HEK293 (cell line): ENCODE results near the gene PITPNC1.

Experiments used
- CTCF ChIA-PET: fragments of 350-600 bp; formaldehyde crosslinking; extraction: SDS; loops from one replicate; lab custom pipeline; 2021; ENCODE audit warnings: antibody characterized with exemption; lab: Yijun Ruan, JAX
- POLR2A ChIA-PET: fragments of 300-600 bp; formaldehyde crosslinking; extraction: SDS; loops from one replicate; lab custom pipeline; 2020; ENCODE audit warnings: antibody characterized with exemption, inconsistent platforms; lab: Yijun Ruan, JAX
- H3K27ac ChIP-seq: fragments of 200-500 bp; sonication (Bioruptor generic); 2 replicates; pipeline ENCODE4 v1.5.1; 2014; ENCODE audit warnings: low read depth, low read length, control low read depth, inconsistent platforms; ENCODE audit errors: extremely low read depth
- H3K36me3 ChIP-seq, 2 experiments: fragments of 200-500 bp in 1 of 2; sonication (Bioruptor generic) in 1 of 2; 1 replicate in 1 of 2; 2 replicates in 1 of 2; pipeline ENCODE4 v1.5.1; 2014 to 2017; ENCODE audit warnings: inconsistent platforms in 2 of 2, low read length in 2 of 2; ENCODE audit not compliant: control insufficient read depth in 2 of 2, insufficient read depth in 1 of 2
- H3K4me1 ChIP-seq: fragments of 200-500 bp; sonication (Bioruptor generic); 2 replicates; pipeline ENCODE4 v1.5.1; 2014; ENCODE audit warnings: mild to moderate bottlenecking, low read length, inconsistent platforms; ENCODE audit not compliant: control insufficient read depth, insufficient read depth
- H3K4me3 ChIP-seq: 2 replicates; pipeline ENCODE4 v1.5.1; 2011; ENCODE audit warnings: low read depth, mild to moderate bottlenecking, control low read depth, low read length, moderate library complexity
- H3K9me3 ChIP-seq: fragments of 200-500 bp; sonication (Bioruptor generic); 2 replicates; pipeline ENCODE4 v1.5.1; 2014; ENCODE audit warnings: low read depth, low read length, inconsistent platforms; ENCODE audit not compliant: control insufficient read depth, insufficient read depth
- EGR2 ChIP-seq: fragments of 450-650 bp; formaldehyde crosslinking; IDR thresholded peaks from 2 replicates; pipeline ENCODE4 v1.5.1; 2016; ENCODE audit warnings: low read depth, missing biosample characterization, missing genetic modification characterization
- ELK4 ChIP-seq: IDR thresholded peaks from 2 replicates; pipeline ENCODE4 v1.6.1; 2011; ENCODE audit warnings: mild to moderate bottlenecking, low read depth, low read length, borderline replicate concordance
- KLF1 ChIP-seq: fragments of 450-650 bp; formaldehyde crosslinking; IDR thresholded peaks from 2 replicates; pipeline ENCODE4 v1.5.1; 2016; ENCODE audit warnings: missing biosample characterization, missing genetic modification characterization
- KLF16 ChIP-seq: fragments of 450-650 bp; formaldehyde crosslinking; IDR thresholded peaks from 2 replicates; pipeline ENCODE4 v1.5.1; 2017; ENCODE audit warnings: missing biosample characterization, missing genetic modification characterization
- KLF8 ChIP-seq: fragments of 450-650 bp; formaldehyde crosslinking; IDR thresholded peaks from 2 replicates; pipeline ENCODE4 v1.5.1; 2016; ENCODE audit warnings: missing biosample characterization, missing genetic modification characterization
- OVOL3 ChIP-seq: fragments of 450-650 bp; formaldehyde crosslinking; IDR thresholded peaks from 2 replicates; pipeline ENCODE4 v1.5.1; 2016; ENCODE audit warnings: missing biosample characterization, missing genetic modification characterization
- SCRT1 ChIP-seq: fragments of 450-650 bp; formaldehyde crosslinking; IDR thresholded peaks from 2 replicates; pipeline ENCODE4 v1.5.1; 2016; ENCODE audit warnings: missing biosample characterization, missing genetic modification characterization, borderline replicate concordance
- SCRT2 ChIP-seq: fragments of 450-650 bp; formaldehyde crosslinking; IDR thresholded peaks from 2 replicates; pipeline ENCODE4 v1.5.1; 2016; ENCODE audit warnings: missing biosample characterization, missing genetic modification characterization
- SP2 ChIP-seq: fragments of 450-650 bp; formaldehyde crosslinking; IDR thresholded peaks from 2 replicates; pipeline ENCODE4 v1.5.1; 2016; ENCODE audit warnings: missing biosample characterization, missing genetic modification characterization
- SP3 ChIP-seq: fragments of 450-650 bp; formaldehyde crosslinking; IDR thresholded peaks from 2 replicates; pipeline ENCODE4 v1.5.1; 2016; ENCODE audit warnings: missing biosample characterization, missing genetic modification characterization
- YY1 ChIP-seq: fragments of 450-650 bp; formaldehyde crosslinking; IDR thresholded peaks from 2 replicates; pipeline ENCODE4 v1.5.1; 2018; ENCODE audit warnings: missing biosample characterization, missing genetic modification characterization
- ZBTB17 ChIP-seq: fragments of 450-650 bp; formaldehyde crosslinking; IDR thresholded peaks from 2 replicates; pipeline ENCODE4 v1.5.1; 2016; ENCODE audit warnings: missing biosample characterization, missing genetic modification characterization
- ZBTB20 ChIP-seq: fragments of 450-650 bp; formaldehyde crosslinking; IDR thresholded peaks from 2 replicates; pipeline ENCODE4 v1.5.1; 2016; ENCODE audit warnings: missing biosample characterization, missing genetic modification characterization
- ZBTB44 ChIP-seq: fragments of 450-650 bp; IDR thresholded peaks from 2 replicates; pipeline ENCODE4 v1.5.1; 2018; ENCODE audit warnings: missing biosample characterization, mild to moderate bottlenecking, missing genetic modification characterization
- ZFHX2 ChIP-seq: fragments of 450-650 bp; formaldehyde crosslinking; conservative IDR thresholded peaks from 2 replicates; pipeline ENCODE4 v1.5.1; 2016; ENCODE audit warnings: missing biosample characterization, missing genetic modification characterization
- ZFP3 ChIP-seq: fragments of 450-650 bp; formaldehyde crosslinking; IDR thresholded peaks from 2 replicates; pipeline ENCODE4 v1.5.1; 2016; ENCODE audit warnings: low read depth, missing biosample characterization, missing genetic modification characterization
- ZNF10 ChIP-seq: fragments of 450-650 bp; formaldehyde crosslinking; IDR thresholded peaks from 2 replicates; pipeline ENCODE4 v1.5.1; 2017; ENCODE audit warnings: missing biosample characterization, missing genetic modification characterization
- ZNF121 ChIP-seq: fragments of 450-650 bp; formaldehyde crosslinking; IDR thresholded peaks from 2 replicates; pipeline ENCODE4 v1.5.1; 2016; ENCODE audit warnings: missing biosample characterization, missing genetic modification characterization
- ZNF169 ChIP-seq: fragments of 450-650 bp; formaldehyde crosslinking; IDR thresholded peaks from 2 replicates; pipeline ENCODE4 v1.5.1; 2016; ENCODE audit warnings: missing biosample characterization, missing genetic modification characterization
- ZNF2 ChIP-seq: fragments of 450-650 bp; formaldehyde crosslinking; IDR thresholded peaks from 2 replicates; pipeline ENCODE4 v1.5.1; 2016; ENCODE audit warnings: missing biosample characterization, missing genetic modification characterization
- ZNF423 ChIP-seq: fragments of 450-650 bp; formaldehyde crosslinking; IDR thresholded peaks from 2 replicates; pipeline ENCODE4 v1.5.1; 2016; ENCODE audit warnings: missing biosample characterization, missing genetic modification characterization
- ZNF426 ChIP-seq: fragments of 450-650 bp; formaldehyde crosslinking; IDR thresholded peaks from 2 replicates; pipeline ENCODE4 v1.5.1; 2017; ENCODE audit warnings: missing biosample characterization, missing genetic modification characterization, mild to moderate bottlenecking, inconsistent platforms, moderate library complexity
- ZNF558 ChIP-seq: fragments of 450-650 bp; formaldehyde crosslinking; IDR thresholded peaks from 2 replicates; pipeline ENCODE4 v1.5.1; 2016; ENCODE audit warnings: missing biosample characterization, missing genetic modification characterization
- ZNF600 ChIP-seq: fragments of 450-650 bp; formaldehyde crosslinking; IDR thresholded peaks from 2 replicates; pipeline ENCODE4 v1.5.1; 2016; ENCODE audit warnings: missing biosample characterization, missing genetic modification characterization
- ZNF623 ChIP-seq: fragments of 450-650 bp; formaldehyde crosslinking; IDR thresholded peaks from 2 replicates; pipeline ENCODE4 v1.5.1; 2016; ENCODE audit warnings: missing biosample characterization, missing genetic modification characterization
- ZNF670 ChIP-seq: fragments of 450-650 bp; formaldehyde crosslinking; IDR thresholded peaks from 2 replicates; pipeline ENCODE4 v1.5.1; 2016; ENCODE audit warnings: missing biosample characterization, missing genetic modification characterization, low read depth
- ZNF768 ChIP-seq: fragments of 450-650 bp; formaldehyde crosslinking; IDR thresholded peaks from 2 replicates; pipeline ENCODE4 v1.5.1; 2018; ENCODE audit warnings: missing biosample characterization, mild to moderate bottlenecking, missing genetic modification characterization
- ZNF776 ChIP-seq: fragments of 450-650 bp; formaldehyde crosslinking; IDR thresholded peaks from 2 replicates; pipeline ENCODE4 v1.5.0; 2017; ENCODE audit warnings: missing biosample characterization, missing genetic modification characterization, borderline replicate concordance
- ZSCAN16 ChIP-seq: fragments of 450-650 bp; formaldehyde crosslinking; IDR thresholded peaks from 2 replicates; pipeline ENCODE4 v1.5.1; 2016; ENCODE audit warnings: missing biosample characterization, missing genetic modification characterization
- TF ChIP-seq, protein P1 (sequence below): fragments of 450-650 bp; formaldehyde crosslinking; IDR thresholded peaks from 2 replicates; pipeline ENCODE4 v1.5.1; 2016; ENCODE audit warnings: missing biosample characterization, missing genetic modification characterization
- TF ChIP-seq, protein P2 (sequence below): fragments of 450-650 bp; formaldehyde crosslinking; IDR thresholded peaks from 2 replicates; pipeline ENCODE4 v1.5.0; 2017; ENCODE audit warnings: missing biosample characterization, missing genetic modification characterization, borderline replicate concordance

PITPNC1 gene

GRCh38 chr17:67364847-67365737, 12.0 kb upstream of the PITPNC1 start (continued):
- peak; percentile 54 for TF ChIP-seq KLF16
- peak; percentile 30; the same call in 1 of the 2 replicates for TF ChIP-seq ZBTB20
- peak; percentile 56; the same call in 1 of the 2 replicates for TF ChIP-seq ZFHX2 (tag by site-specific recombination)
- TF ChIP-seq KLF1, result peak; percentile 77
- TF ChIP-seq ZNF670 (tag by site-specific recombination), result no peak
- 0 out of 2 replicates have a peak, but pooled peaks have one; percentile 19 for TF ChIP-seq EGR2
- peak; percentile 93 for TF ChIP-seq SCRT2
- TF ChIP-seq ZNF10 (tag by site-specific recombination), result no peak
- TF ChIP-seq ZSCAN16, result no peak
- TF ChIP-seq KLF8, result peak; percentile 19; the same call in 1 of the 2 replicates
- peak; percentile 46 for TF ChIP-seq SP3 (tag by site-specific recombination)
- TF ChIP-seq ZFP3, result no peak
- no peak for TF ChIP-seq ZNF426 (tag by site-specific recombination)
- 0 out of 2 replicates have a peak, but pooled peaks have one; percentile 30 for TF ChIP-seq ZNF2 (tag by site-specific recombination)
- peak; percentile 57 for TF ChIP-seq ZNF600 (tag by site-specific recombination)
- no peak for TF ChIP-seq ELK4
- TF ChIP-seq SP2 (tag by site-specific recombination), result peak; percentile 61
- peak; percentile 36; the same call in 1 of the 2 replicates for TF ChIP-seq ZBTB17 (tag by site-specific recombination)
- no peak for TF ChIP-seq ZNF169 (tag by site-specific recombination)
- no peak for TF ChIP-seq ZNF423 (tag by site-specific recombination)
- no peak for TF ChIP-seq OVOL3 (tag by site-specific recombination)
- peak; percentile 67; the same call in 1 of the 2 replicates for TF ChIP-seq SCRT1 (tag by site-specific recombination)
- TF ChIP-seq, protein P1, sequence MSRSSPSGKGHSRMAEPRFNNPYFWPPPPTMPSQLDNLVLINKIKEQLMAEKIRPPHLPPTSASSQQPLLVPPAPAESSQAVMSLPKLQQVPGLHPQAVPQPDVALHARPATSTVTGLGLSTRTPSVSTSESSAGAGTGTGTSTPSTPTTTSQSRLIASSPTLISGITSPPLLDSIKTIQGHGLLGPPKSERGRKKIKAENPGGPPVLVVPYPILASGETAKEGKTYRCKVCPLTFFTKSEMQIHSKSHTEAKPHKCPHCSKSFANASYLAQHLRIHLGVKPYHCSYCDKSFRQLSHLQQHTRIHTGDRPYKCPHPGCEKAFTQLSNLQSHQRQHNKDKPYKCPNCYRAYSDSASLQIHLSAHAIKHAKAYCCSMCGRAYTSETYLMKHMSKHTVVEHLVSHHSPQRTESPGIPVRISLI, result peak; percentile 97
- TF ChIP-seq ZNF121, result peak; percentile 90

- Histone ChIP-seq H3K36me3 (peaks cover 22 to 23% of the 10 kb centered on the region in 2 experiments), H3K4me3 (peak overlapping the region; percentile 80), H3K27ac (peak overlapping the region; percentile 89), H3K4me1 (peaks cover 7% of the 10 kb centered on the region; the same call in 1 of the 2 replicates), H3K9me3 (no peaks in the 10 kb centered on the region)
- ChIA-PET CTCF (interaction anchor here (0.7 to 1.6 kb wide), 7 partner anchors 8 to 351 kb away, joined by 3 to 6 read pairs (median 4); no protein-coding TSS in a partner anchor), POLR2A (interaction anchor here (0.6 kb wide), 1 partner anchor 102 kb away, joined by 3 read pairs; no protein-coding TSS in a partner anchor)
- TF ChIP-seq ZNF623 (no peak), ZBTB44 (tag by site-specific recombination) (no peak), ZNF558 (tag by site-specific recombination) (no peak), ZNF776 (no peak), ZNF600 (tag by site-specific recombination) (no peak), ZNF768 (tag by site-specific recombination) (no peak), YY1 (tag by site-specific recombination) (no peak)
- TF ChIP-seq, protein P2, sequence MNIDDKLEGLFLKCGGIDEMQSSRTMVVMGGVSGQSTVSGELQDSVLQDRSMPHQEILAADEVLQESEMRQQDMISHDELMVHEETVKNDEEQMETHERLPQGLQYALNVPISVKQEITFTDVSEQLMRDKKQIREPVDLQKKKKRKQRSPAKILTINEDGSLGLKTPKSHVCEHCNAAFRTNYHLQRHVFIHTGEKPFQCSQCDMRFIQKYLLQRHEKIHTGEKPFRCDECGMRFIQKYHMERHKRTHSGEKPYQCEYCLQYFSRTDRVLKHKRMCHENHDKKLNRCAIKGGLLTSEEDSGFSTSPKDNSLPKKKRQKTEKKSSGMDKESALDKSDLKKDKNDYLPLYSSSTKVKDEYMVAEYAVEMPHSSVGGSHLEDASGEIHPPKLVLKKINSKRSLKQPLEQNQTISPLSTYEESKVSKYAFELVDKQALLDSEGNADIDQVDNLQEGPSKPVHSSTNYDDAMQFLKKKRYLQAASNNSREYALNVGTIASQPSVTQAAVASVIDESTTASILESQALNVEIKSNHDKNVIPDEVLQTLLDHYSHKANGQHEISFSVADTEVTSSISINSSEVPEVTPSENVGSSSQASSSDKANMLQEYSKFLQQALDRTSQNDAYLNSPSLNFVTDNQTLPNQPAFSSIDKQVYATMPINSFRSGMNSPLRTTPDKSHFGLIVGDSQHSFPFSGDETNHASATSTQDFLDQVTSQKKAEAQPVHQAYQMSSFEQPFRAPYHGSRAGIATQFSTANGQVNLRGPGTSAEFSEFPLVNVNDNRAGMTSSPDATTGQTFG (tag by site-specific recombination), result no peak
Measured at GRCh38 chr17:67365738-67366192, 11.3 kb upstream of the PITPNC1 start.
